Esophagus squamous epithelium (tissue), 5 donors: Measurements from ENCODE around the gene USP6. TPM values are rescaled to one million over a fixed set of nuclear protein-coding genes. Genes with fewer than 3 reads are reported as not detected.
"Not testable (repeated sequence)": the region's sequence is repeated elsewhere in the genome, so short reads cannot be mapped to it uniquely, and the experiment has no call there.

Experiments used
- DNase-seq: peaks from one replicate; lab custom pipeline; 2025; lab: John Stamatoyannopoulos, UW
- H3K27ac ChIP-seq, 4 donors: fragments of 200-600 bp; sonication (generic); one replicate each; pipeline ENCODE4 v1.5.1; 2016 to 2019; ENCODE audit warnings: mild to moderate bottlenecking in 1 of 4
- H3K27me3 ChIP-seq, 4 donors: fragments of 200-600 bp; sonication (generic); 1 replicate in 3 of 4; 2 replicates in 1 of 4; pipeline versions ENCODE4 v1.5.1 to v1.6.0; 2017 to 2021; ENCODE audit warnings: antibody characterized with exemption in 1 of 4
- H3K36me3 ChIP-seq, 3 donors: fragments of 200-600 bp; sonication (generic); one replicate each; pipeline ENCODE4 v1.5.1; 2016 to 2019
- H3K4me1 ChIP-seq, 3 donors: fragments of 200-600 bp; sonication (generic); one replicate each; pipeline ENCODE4 v1.5.1; 2017 to 2019
- H3K4me3 ChIP-seq, 4 donors: fragments of 200-600 bp; sonication (generic); 1 replicate in 3 of 4; 2 replicates in 1 of 4; pipeline ENCODE4 v1.5.1; 2016 to 2019; ENCODE audit warnings: mild to moderate bottlenecking in 2 of 4, moderate library complexity in 1 of 4
- H3K9me3 ChIP-seq, 3 donors: fragments of 200-600 bp; sonication (generic); one replicate each; pipeline ENCODE4 v1.5.1; 2016 to 2019
- POLR2A ChIP-seq, 4 donors: fragments of 450-650 bp; IDR thresholded peaks; one replicate each; pipeline ENCODE4 v1.6.1; 2017; ENCODE audit warnings: antibody characterized with exemption in 4 of 4, mild to moderate bottlenecking in 4 of 4, moderate library complexity in 3 of 4
- WGBS, 2 donors: methylation state at CpG; one replicate each; pipeline ENCODE4 v1.1.5; 2018; 5-methylcytosine and 5-hydroxymethylcytosine counted together
- intact Hi-C: fragments of 100-400 bp; cut with DNase I; formaldehyde crosslinking; loops from one replicate; pipeline ENCODE4 v1.15.0; 2022
- total RNA-seq, 4 donors: library from RNA; depleted of rRNA; stranded (reverse); fragments of >200 nt; gene quantifications; one replicate each; pipeline ENCODE4 v1.1.0, GENCODE V29; 2016
- TF ChIP-seq, protein P1 (sequence below), 6 experiments: fragments of 450-650 bp in 4 of 6; fragments of 200-600 bp in 2 of 6; sonication (generic) in 2 of 6; IDR thresholded peaks; one replicate each; pipeline ENCODE4 v1.5.1; 2016 to 2019; ENCODE audit warnings: antibody characterized with exemption in 6 of 6, mild to moderate bottlenecking in 4 of 6, moderate library complexity in 4 of 6
- donor health status: DM: yes; HTN: yes; CAD: no.

USP6 gene
- under 1 TPM in 2 of 4 donors, not detected in 2; under 0.01 to 0.09 TPM for total RNA-seq

DNA sequence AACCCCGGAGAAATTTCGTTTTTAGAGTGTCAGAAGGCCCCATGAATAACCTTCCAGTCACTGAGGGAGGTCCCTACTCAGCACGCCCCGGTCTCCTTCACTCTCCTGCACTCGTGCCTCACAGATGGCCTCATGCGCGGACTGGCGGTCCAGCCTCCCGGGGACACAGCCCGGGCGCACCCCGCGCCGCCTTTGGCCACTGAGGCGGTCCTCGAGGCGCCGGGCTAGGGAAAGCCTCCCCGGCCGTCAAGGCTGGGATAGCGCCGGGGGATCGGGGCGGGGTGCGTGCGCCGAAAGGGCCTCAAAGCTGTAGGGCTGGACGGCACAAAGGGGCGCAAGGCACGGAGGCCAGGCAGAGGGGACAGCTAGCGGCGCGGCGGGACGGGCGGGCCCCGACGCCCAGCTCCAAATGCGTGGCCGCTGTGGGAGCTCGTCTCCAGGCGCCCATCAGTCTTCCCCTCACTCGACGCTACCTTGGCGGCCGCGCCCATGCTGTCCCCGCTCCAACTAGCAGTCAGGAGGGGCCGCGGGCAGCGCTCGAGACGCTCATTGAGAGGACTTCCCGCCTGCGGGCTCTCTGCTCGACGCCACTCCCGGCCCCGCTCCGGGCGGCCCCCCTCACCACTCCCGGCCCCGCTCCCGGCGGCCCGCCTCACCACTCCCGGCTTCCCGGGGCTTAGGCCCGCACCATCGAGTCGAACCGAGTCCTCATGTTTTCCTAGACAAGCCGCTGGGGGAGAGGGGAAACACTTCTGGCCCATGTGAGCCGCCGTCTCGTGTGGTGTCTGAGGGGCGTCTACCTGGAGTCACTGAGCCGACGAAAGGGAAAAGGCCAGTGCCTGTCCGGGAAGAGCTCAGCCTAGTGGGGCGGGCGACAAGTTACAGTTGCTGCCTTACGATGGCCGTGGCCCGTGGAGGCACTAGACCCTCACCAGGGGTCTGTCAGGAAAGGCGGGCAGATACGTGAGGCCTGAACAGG lies at the start of gene USP6:
Gene USP6 (plus strand): TSS at position 360 of the 979 bp plus-strand sequence. CDS start 14,336 bp downstream, outside the sequence.
- Histone ChIP-seq H3K27ac (peak within 1 kb of the TSS in 1 of 4 donors; percentile 62), H3K27me3 (peaks cover 5 to 48% (median 9%) of the 10 kb centered on the region in 4 donors), H3K4me1 (peaks cover 2 to 22% (median 6%) of the 10 kb centered on the region in 3 donors), H3K9me3 (no peaks in the 10 kb centered on the region), H3K4me3 (peak within 1 kb of the TSS in 2 of 4 donors; percentile 26 to 31), H3K36me3 (no peaks in the 10 kb centered on the region)
- DNase-seq: no peak
- WGBS, 2 donors: 32 to 65% methylated on average over 11 of the region's 87 CpGs
- intact Hi-C loops: no loop called here
- no peak for TF ChIP-seq POLR2A (IDR thresholded peaks at IDR 0.05)
- TF ChIP-seq, protein P1, sequence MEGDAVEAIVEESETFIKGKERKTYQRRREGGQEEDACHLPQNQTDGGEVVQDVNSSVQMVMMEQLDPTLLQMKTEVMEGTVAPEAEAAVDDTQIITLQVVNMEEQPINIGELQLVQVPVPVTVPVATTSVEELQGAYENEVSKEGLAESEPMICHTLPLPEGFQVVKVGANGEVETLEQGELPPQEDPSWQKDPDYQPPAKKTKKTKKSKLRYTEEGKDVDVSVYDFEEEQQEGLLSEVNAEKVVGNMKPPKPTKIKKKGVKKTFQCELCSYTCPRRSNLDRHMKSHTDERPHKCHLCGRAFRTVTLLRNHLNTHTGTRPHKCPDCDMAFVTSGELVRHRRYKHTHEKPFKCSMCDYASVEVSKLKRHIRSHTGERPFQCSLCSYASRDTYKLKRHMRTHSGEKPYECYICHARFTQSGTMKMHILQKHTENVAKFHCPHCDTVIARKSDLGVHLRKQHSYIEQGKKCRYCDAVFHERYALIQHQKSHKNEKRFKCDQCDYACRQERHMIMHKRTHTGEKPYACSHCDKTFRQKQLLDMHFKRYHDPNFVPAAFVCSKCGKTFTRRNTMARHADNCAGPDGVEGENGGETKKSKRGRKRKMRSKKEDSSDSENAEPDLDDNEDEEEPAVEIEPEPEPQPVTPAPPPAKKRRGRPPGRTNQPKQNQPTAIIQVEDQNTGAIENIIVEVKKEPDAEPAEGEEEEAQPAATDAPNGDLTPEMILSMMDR (IDR thresholded peaks at IDR 0.05): no peak

DNA sequence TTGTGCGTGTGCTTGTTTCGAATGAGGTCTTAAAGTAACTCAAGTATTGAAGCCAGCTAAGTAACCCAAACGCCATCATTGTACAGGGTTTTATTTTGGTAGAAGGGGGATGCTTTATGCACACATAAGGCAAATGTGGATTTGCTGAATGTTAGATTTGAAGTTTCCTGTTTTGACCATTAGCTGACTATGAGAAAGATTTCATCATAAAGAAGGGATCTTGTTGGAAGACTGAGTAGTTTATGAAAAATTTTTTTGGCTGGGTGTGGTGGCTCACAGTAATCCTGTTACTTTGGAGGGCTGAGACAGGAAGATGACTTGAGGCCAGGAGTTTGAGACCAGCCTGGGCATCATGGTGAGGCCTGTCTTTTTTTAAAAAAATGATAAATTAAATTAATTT lies 47.6 kb upstream of the USP6 start:
- H3K36me3 ChIP-seq: no peaks in the 10 kb centered on the region
- peaks cover 0 to 6% (median 0%) of the 10 kb centered on the region in 4 donors for H3K27me3 ChIP-seq
- no peaks in the 10 kb centered on the region for H3K4me1 ChIP-seq
- H3K4me3 ChIP-seq: no peak overlapping the region
- 76 to 90% methylated on average over 3 of the region's 3 CpGs for WGBS, 2 donors
- no peaks in the 10 kb centered on the region for H3K9me3 ChIP-seq
- intact Hi-C loops: loop anchor here (10.0 kb wide), 1 partner anchor 163 kb away; the partner anchor contains the start of gene CHRNE
- DNase-seq: no peak
- H3K27ac ChIP-seq: no peak overlapping the region
- TF ChIP-seq, protein P1 (IDR thresholded peaks at IDR 0.05): no peak
- no peak for TF ChIP-seq POLR2A (IDR thresholded peaks at IDR 0.05)

DNA sequence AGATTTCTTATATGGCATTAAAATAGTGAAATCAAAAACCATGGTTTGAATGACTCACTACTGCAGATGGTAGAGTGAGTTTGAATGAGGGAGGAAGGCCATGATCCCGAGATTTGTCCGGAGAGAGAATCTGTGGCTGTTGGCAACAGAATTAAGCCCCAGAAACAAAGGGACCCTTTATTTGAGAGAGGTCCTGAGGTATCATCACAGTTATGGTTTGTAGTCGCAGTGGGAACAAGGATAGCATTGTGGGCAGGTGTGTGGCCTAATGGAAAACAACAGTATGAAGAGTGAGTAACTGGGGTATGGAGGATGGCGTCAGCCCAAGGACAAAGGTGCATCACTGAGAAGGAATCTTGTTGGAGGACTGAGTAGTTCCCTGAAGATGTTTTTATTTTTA lies 46.1 kb upstream of the USP6 start:
- Histone ChIP-seq H3K27me3 (peaks cover 0 to 10% (median 0%) of the 10 kb centered on the region in 4 donors), H3K9me3 (no peaks in the 10 kb centered on the region), H3K36me3 (no peaks in the 10 kb centered on the region), H3K27ac (no peak overlapping the region), H3K4me1 (no peaks in the 10 kb centered on the region), H3K4me3 (no peak overlapping the region)
- DNase-seq: no peak
- TF ChIP-seq POLR2A (IDR thresholded peaks at IDR 0.05): no peak
- TF ChIP-seq, protein P1 (IDR thresholded peaks at IDR 0.05): no peak
- intact Hi-C loops: loop anchor here (10.0 kb wide), 1 partner anchor 165 kb away; the partner anchor contains the start of gene CHRNE
- 76 to 81% methylated on average over 4 of the region's 4 CpGs for WGBS, 2 donors

DNA sequence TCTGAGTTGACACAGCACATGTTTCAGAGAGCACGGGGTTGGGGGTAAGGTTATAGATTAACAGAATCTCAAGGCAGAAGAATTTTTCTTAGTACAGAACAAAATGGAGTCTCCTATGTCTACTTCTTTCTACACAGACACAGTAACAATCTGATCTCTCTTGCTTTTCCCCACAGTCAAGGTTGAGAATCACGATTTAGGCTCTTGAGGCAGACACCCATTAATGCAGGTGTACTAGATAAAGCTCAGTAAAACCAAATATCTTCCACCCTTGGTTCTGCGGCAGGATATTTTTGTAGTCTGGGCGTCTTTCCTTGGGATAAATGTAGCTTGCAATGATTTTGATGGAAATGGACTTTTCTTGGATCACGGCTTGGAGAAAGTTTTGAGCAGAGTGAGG lies 40.4 kb upstream of the USP6 start:
- H3K4me3 ChIP-seq, H3K27ac ChIP-seq, H3K9me3 ChIP-seq, intact Hi-C loops, H3K36me3 ChIP-seq, DNase-seq: not testable (repeated sequence)
- WGBS, 2 donors: 80 to 91% methylated on average over 4 of the region's 5 CpGs
- Histone ChIP-seq H3K27me3 (peaks cover 0 to 10% (median 0%) of the 10 kb centered on the region in 4 donors), H3K4me1 (peaks cover 11 to 25% (median 13%) of the 10 kb centered on the region in 3 donors)

DNA sequence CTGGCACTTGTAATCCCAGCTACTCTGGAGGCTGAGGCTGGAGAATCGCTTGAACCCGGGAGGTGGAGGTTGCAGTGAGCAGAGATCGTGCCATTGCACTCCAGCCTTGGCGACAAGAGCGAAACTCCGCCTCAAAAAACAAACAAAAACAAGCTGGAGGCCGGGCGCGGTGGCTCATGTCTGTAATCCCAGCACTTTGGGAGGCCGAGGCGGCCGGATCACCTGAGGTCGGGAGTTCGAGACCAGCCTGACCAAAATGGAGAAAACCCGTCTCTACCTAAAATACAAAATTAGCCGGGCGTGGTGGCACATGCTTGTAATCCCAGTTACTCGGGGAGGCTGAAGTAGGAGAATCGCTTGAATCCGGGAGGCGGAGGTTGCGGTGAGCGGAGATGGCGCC lies 38.6 kb upstream of the USP6 start:
- H3K4me1 ChIP-seq: peaks cover 11 to 25% (median 13%) of the 10 kb centered on the region in 3 donors
- peaks cover 0 to 11% (median 0%) of the 10 kb centered on the region in 3 donors for H3K36me3 ChIP-seq
- H3K27me3 ChIP-seq, DNase-seq, intact Hi-C loops, H3K9me3 ChIP-seq: not testable (repeated sequence)
- H3K4me3 ChIP-seq: peak overlapping the region in 3 of 4 donors; percentile 74 to 89 (median 87)
- H3K27ac ChIP-seq: peak overlapping the region; percentile 82 to 88 (median 85)
- WGBS, 2 donors: 98% methylated on average over 17 to 21 of the region's 24 CpGs

DNA sequence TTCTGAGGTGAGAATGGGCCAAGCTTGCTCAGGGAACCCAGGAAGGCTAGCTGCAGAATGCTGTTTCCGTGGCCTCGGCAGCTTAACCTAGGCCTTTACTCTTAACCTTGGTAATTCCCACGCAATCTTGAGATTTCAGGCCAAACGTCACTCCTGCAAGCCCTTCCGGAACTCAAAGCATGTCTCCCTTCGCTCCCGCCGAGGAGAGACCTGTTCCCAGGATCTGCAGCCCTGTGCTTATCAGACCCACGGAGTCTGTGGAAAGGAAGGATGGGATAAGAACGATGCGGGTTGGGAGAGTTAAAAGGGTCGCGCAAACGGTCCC lies 38.1 kb upstream of the USP6 start:
- 23 to 28% methylated on average over 10 to 13 of the region's 14 CpGs for WGBS, 2 donors
- H3K9me3 ChIP-seq: no peaks in the 10 kb centered on the region
- peaks cover 0 to 4% (median 0%) of the 10 kb centered on the region in 4 donors for H3K27me3 ChIP-seq
- TF ChIP-seq POLR2A (IDR thresholded peaks at IDR 0.05): no peak
- TF ChIP-seq, protein P1 (IDR thresholded peaks at IDR 0.05): no peak
- intact Hi-C loops: no loop called here
- no peak for DNase-seq
- H3K4me1 ChIP-seq: peaks cover 11 to 25% (median 13%) of the 10 kb centered on the region in 3 donors
- peak overlapping the region; percentile 82 to 88 (median 85) for H3K27ac ChIP-seq
- H3K36me3 ChIP-seq: peaks cover 0 to 16% (median 0%) of the 10 kb centered on the region in 3 donors
- H3K4me3 ChIP-seq: peak overlapping the region; percentile 74 to 89 (median 87)
